Peyer's patch (tissue), 4 donors: ENCODE measurements around the gene RASGRP3. TPM values are rescaled to one million over a fixed set of nuclear protein-coding genes. Genes with fewer than 3 reads are reported as not detected.

Experiments
- DNase-seq, 3 donors: peaks; one replicate each; pipeline ENCODE4 v3.0.0-alpha.2; 2017 to 2019
- H3K27ac ChIP-seq, 4 donors: fragments of 200-600 bp; sonication (generic); one replicate each; pipeline ENCODE4 v1.5.1; 2016 to 2019
- H3K27me3 ChIP-seq, 2 donors: fragments of 200-600 bp; sonication (generic); one replicate each; pipeline ENCODE4 v1.5.1; 2019
- H3K36me3 ChIP-seq, 3 donors: fragments of 200-600 bp; sonication (generic); one replicate each; pipeline ENCODE4 v1.5.1; 2016 to 2019
- H3K4me1 ChIP-seq, 4 donors: fragments of 200-600 bp; sonication (generic); one replicate each; pipeline ENCODE4 v1.5.1; 2016 to 2019
- H3K4me3 ChIP-seq, 4 donors: fragments of 200-600 bp; sonication (generic); 1 replicate in 3 of 4; 2 replicates in 1 of 4; pipeline ENCODE4 v1.5.1; 2016 to 2019; ENCODE audit warnings: mild to moderate bottlenecking in 1 of 4
- H3K9me3 ChIP-seq, 4 donors: fragments of 200-600 bp; sonication (generic); one replicate each; pipeline ENCODE4 v1.5.1; 2016 to 2019; ENCODE audit warnings: mild to moderate bottlenecking in 1 of 4
- CTCF ChIP-seq, 6 experiments: fragments of 450-650 bp in 4 of 6; fragments of 200-600 bp in 2 of 6; sonication (generic) in 1 of 6; IDR thresholded peaks; one replicate each; pipeline ENCODE4 v1.5.1; 2017 to 2019; ENCODE audit warnings: antibody characterized with exemption in 6 of 6, mild to moderate bottlenecking in 3 of 6, moderate library complexity in 1 of 6
- POLR2A ChIP-seq, 2 donors: fragments of 450-650 bp; IDR thresholded peaks; one replicate each; pipeline ENCODE4 v1.5.1; 2017; ENCODE audit warnings: antibody characterized with exemption in 2 of 2, mild to moderate bottlenecking in 2 of 2, moderate library complexity in 2 of 2
- total RNA-seq, 4 donors: library from RNA; depleted of rRNA; stranded (reverse); fragments of >200 nt; gene quantifications; one replicate each; pipeline ENCODE4 v1.1.0, GENCODE V29; 2016

RASGRP3 gene
- total RNA-seq, 4 donors from 2014 or later: 1.9 to 66.8 (median 12.3) TPM

GRCh38 chr2:33552758-33553461, 76.5 kb downstream of the RASGRP3 start:
- no peaks in the 10 kb centered on the region for H3K9me3 ChIP-seq
- TF ChIP-seq POLR2A (IDR thresholded peaks at IDR 0.05) (no peak), CTCF (IDR thresholded peaks at IDR 0.05) (no peak)
- no peak overlapping the region for H3K27ac ChIP-seq
- no peaks in the 10 kb centered on the region for H3K27me3 ChIP-seq
- no peaks in the 10 kb centered on the region for H3K4me1 ChIP-seq
- no peak overlapping the region for H3K4me3 ChIP-seq
- no peaks in the 10 kb centered on the region for H3K36me3 ChIP-seq
- DNase-seq: no peak

GRCh38 chr2:33555681-33556080, 79.2 kb downstream of the RASGRP3 start:
- Histone ChIP-seq H3K27ac (peak overlapping the region in 1 of 4 donors; percentile 48), H3K9me3 (no peaks in the 10 kb centered on the region), H3K4me3 (no peak overlapping the region), H3K36me3 (no peaks in the 10 kb centered on the region), H3K4me1 (no peaks in the 10 kb centered on the region), H3K27me3 (no peaks in the 10 kb centered on the region)
- TF ChIP-seq CTCF (IDR thresholded peaks at IDR 0.05): no peak
- TF ChIP-seq POLR2A (IDR thresholded peaks at IDR 0.05): no peak
- DNase-seq: no peak

GRCh38 chr2:33559328-33559727, 82.9 kb downstream of the RASGRP3 start:
- no peaks in the 10 kb centered on the region for H3K27me3 ChIP-seq
- H3K4me1 ChIP-seq: no peaks in the 10 kb centered on the region
- no peaks in the 10 kb centered on the region for H3K9me3 ChIP-seq
- H3K36me3 ChIP-seq: no peaks in the 10 kb centered on the region
- H3K27ac ChIP-seq: no peak overlapping the region
- DNase-seq: no peak
- H3K4me3 ChIP-seq: no peak overlapping the region
- no peak for TF ChIP-seq CTCF (IDR thresholded peaks at IDR 0.05)
- TF ChIP-seq POLR2A (IDR thresholded peaks at IDR 0.05): no peak

GRCh38 chr2:33560017-33560416, 83.6 kb downstream of the RASGRP3 start:
- no peak for DNase-seq
- H3K27me3 ChIP-seq: no peaks in the 10 kb centered on the region
- H3K4me3 ChIP-seq: no peak overlapping the region
- TF ChIP-seq CTCF (IDR thresholded peaks at IDR 0.05) (no peak), POLR2A (IDR thresholded peaks at IDR 0.05) (no peak)
- no peak overlapping the region for H3K27ac ChIP-seq
- H3K4me1 ChIP-seq: no peaks in the 10 kb centered on the region
- H3K9me3 ChIP-seq: no peaks in the 10 kb centered on the region
- H3K36me3 ChIP-seq: no peaks in the 10 kb centered on the region

- DNase-seq: no peak
These were observed 85.4 kb downstream of the RASGRP3 start for GRCh38 chr2:33561872-33562271.

More at GRCh38 chr2:33561872-33562271, 85.4 kb downstream of the RASGRP3 start:
- Histone ChIP-seq H3K4me3 (no peak overlapping the region), H3K9me3 (no peaks in the 10 kb centered on the region), H3K36me3 (no peaks in the 10 kb centered on the region), H3K27me3 (no peaks in the 10 kb centered on the region), H3K27ac (no peak overlapping the region), H3K4me1 (no peaks in the 10 kb centered on the region)
- no peak for TF ChIP-seq POLR2A (IDR thresholded peaks at IDR 0.05)
- no peak for TF ChIP-seq CTCF (IDR thresholded peaks at IDR 0.05)
